Adrenal gland (tissue), 5 donors: Measurements from ENCODE around the gene TMEM150A.

Experiments
- CTCF ChIP-seq, 6 experiments: fragments of 450-650 bp in 4 of 6; fragments of 200-600 bp in 2 of 6; sonication (generic) in 1 of 6; IDR thresholded peaks; 1 replicate in 5 of 6; 2 replicates in 1 of 6; pipeline versions ENCODE4 v1.5.1 to v1.8.0; 2016 to 2021; ENCODE audit warnings: antibody characterized with exemption in 6 of 6, mild to moderate bottlenecking in 2 of 6, moderate library complexity in 1 of 6
- POLR2A ChIP-seq, 2 donors: fragments of 450-650 bp; IDR thresholded peaks; one replicate each; pipeline ENCODE4 v1.6.1; 2017; ENCODE audit warnings: antibody characterized with exemption in 2 of 2, mild to moderate bottlenecking in 2 of 2, moderate library complexity in 1 of 2
- donor health status: DM: no; HTN: no; CAD: no.

GRCh38 chr2:85651097-85651496 is 48.6 kb upstream of the TMEM150A start:
- TF ChIP-seq CTCF (IDR thresholded peaks at IDR 0.05) (no peak), POLR2A (IDR thresholded peaks at IDR 0.05) (no peak)
